ENCODE data around the gene JARID2.

JARID2 gene

DNA sequence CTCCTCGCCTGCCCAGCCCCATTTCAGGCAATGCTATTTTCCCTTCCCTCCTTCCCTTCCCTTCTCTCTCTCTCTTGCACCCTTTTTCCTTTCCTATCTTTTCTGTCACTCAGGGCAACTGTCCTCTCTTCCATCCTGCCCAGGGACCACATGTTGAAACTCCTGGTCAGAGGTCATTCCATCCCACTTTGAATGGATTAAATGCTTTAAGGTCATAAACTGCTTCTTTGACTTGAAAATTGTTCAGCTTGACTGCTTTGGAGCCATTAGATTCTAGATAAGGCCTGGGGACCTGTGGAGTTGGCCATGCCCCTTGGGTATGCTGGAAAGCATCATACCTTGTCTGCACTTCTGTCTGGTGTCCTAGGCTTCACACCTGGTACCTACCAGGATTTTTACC, 310.8 kb downstream of the JARID2 start:
- DNase-seq, result no peak

- DNase-seq, result no peak
Measured at GRCh38 chr6:15557174-15557573, 311.3 kb downstream of the JARID2 start.

- no peak for DNase-seq
Measured at GRCh38 chr6:15560713-15561112, 314.8 kb downstream of the JARID2 start.

GRCh38 chr6:15561447-15562199, 315.8 kb downstream of the JARID2 start:
- no peak for DNase-seq

DNA sequence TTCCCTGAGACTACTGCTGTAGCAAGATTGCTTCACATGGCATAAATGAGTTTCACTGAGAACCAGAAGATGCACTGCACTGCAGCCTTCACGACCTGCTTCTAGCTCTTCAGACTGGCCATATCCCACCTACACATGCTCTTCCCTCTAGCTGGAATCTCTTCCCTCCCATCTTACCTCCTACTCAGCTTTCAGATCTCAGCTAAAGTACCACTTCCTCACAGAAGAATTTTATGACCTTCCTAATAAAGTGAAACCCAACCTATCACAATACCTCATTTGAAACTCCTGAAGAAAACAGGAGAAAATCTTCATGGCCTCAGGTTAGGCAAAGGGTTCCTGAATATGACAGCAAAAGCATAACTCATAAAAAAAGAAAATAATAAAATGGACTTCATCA, 317.1 kb downstream of the JARID2 start:
- DNase-seq, result no peak

DNA sequence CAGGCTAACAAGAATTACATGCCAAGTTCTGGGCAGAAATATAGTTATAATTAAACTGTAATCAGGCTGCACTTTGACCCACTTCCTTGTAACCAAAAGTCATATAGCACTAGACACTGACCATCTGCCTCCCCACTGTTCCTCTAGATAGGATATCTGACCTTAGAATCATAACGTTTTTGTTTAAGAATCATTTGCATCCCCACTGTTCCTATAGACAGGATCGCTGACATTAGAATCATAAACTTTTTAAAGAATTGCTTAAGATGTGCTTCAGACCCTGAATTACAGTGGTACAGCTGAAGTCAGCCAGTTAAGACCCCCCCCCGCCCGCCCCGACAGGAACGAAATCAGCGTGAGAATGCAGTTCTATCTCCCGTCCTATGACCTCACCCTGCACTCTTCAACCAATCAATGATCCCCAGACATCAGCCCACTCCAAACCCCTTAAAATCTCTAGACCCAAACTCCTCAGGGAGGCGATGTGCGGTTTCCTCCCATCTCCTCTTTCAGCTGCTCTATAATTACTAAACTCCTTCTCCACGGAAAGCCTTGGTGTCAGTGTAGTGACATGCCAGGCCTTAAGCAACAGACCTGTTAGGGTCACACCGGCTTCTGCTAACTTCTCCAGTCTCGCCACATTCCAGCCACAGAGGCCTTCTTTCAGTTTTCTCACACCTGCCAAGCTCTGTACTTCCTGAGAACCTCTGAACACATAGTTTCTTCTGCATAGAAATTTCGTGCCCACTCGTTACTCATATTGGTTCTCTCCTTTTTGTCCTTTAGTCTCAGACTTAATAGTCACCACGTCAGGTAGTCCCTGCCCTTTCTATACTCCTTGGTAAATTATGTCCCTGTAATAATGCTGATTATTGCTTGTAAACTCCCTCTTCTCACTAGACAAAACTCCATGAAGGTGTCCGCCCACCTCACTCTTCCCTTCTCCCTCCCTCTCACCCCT, 323.4 kb downstream of the JARID2 start:
- no peak for DNase-seq

DNA sequence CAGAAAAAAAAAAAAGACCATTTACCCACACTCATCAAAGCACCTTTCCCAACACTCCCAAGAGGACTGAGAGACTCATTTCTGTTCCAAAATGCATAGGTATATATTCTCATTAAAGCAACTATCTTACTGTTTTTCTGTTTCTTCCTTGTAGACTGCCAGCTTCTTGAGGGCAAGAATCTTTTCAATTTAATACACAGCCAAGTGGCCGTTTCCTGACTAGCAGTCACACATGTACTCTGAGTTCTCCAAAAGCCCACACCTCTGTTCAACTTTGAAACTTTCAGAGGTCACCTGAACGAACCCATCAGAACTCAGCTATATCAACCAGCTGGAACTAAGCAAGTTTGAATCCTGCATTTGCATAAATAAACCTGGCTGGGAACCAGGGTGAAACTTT, 324.3 kb downstream of the JARID2 start:
- no peak for DNase-seq

Data from CD4-positive, alpha-beta T cell treated with Interleukin-6 for 4 hours (primary cell).